GM19035 (cell line): ENCODE measurements around the gene AEN.
"Not testable (repeated sequence)": the region's sequence is repeated elsewhere in the genome, so short reads cannot be mapped to it uniquely, and the experiment has no call there.

Source experiments
- ATAC-seq: cut with Tn5 transposase; IDR thresholded peaks from one replicate; pipeline ENCODE4 v1.9.1; 2021; ENCODE audit not compliant: unreplicated experiment

The AEN gene

DNA sequence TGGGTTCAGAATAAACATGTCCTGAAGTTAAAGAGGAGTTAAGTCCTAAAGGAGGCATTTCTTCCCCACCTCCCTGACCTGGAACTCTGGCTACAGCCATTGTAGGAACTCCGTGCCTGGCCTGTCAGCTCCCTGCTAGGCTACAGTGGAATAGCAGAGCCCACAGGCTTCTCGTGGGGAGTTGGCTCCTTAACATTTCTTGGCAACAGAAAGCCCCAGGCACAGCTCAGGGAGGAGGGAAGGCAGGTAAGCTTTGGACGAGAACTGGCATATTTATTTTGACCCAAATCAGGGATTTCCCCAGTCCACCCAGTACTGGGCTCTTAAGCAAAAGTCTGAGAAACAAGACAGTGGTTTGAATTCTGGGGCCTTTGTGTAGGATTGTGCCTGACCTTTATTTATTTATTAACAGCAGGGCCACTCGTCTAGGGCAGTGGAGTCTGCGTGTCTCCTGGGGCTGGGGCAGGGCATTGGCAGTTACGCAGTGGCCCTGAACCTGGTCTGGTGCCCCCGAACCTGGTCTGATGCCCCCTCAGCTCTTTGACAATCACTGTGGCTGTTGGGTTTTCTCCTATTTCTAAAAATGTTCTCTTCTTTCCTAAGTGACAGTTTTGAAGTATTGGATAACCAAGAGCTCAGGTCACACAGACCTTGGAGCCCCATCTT lies 9.8 kb downstream of the AEN start:
- ATAC-seq: no peak

DNA sequence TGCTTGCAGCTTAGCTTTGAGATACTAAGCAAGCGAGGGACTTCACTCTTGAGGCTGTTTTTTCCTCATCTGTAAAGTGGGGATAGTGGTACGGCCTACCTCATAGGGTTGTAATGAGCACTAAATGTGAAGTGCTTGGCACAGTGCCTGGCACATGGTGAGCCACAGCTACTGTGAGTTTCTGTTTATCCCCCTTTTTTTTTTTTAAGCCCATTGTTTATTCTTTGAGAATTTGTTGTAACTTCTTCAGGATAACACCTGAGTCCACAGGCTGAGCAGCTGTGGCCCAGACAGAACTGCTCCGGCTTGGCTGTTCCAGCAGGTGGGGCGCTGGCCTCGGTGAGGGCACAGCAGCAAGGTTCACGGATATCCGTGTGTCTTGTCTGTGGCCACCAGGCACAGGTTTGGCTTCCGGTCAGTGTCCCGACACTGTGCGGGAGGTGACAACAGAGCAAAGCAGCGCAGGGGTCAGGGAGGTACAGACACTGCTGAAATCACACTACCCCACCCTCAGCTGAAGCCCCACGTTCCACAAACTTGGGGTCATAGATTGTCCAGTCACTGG lies 10.4 kb downstream of the AEN start:
- no peak for ATAC-seq

DNA sequence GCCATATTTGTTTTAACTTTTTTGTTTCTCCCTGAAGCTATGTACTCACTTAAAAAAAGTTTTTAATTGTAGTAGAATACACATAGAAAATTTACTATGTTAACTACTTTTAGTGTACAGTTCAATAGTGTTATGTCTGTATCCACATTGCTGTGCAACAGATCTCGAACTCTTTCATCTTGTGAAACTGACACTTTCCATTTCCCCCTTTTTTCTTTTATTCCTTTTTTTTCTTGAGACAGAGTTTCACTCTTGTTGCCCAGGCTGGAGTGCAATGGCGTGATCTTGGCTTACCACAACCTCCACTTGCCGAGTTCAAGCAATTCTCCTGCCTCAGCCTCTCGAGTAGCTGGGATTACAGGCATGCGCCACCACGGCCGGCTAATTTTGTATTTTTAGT lies 11.7 kb downstream of the AEN start:
- not testable (repeated sequence) for ATAC-seq

DNA sequence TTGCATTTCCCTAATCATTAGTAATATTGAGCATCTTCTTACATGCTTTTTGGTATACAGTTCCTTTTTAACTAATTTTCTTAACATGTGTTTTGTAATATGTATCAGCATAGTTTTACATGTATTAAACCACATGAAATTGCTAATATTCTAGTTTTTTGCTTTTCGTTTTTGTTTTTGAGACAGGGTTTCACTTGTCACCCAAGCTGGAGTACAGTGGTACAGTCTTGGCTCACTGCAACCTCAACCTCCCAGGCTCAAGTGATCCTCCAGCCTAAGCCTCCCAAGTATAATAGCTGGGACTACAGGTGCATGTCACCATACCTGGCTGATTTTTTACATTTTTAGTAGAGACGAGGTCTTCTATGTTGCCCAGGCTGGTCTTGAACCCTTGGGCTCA lies 13.3 kb downstream of the AEN start:
- ATAC-seq: no peak

DNA sequence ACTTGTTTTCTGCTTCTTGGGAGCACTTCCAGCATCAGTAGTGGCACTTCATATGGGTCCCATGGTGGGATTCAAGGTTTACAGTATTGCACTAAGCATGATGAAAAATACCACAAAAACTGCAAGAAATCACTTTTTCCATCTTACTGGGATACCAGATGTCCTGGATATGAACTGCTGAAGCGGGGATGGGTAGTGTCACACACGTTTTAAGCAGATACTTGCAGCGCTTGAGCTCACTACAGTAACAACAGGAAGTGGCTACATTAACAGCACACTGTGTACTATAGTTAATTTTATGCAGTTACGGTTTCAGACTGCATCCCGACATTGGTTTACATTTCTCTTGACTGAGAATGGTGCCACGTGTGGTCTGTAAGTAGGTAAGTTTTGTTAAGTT lies 14.2 kb downstream of the AEN start:
- peak; percentile 34 for ATAC-seq

DNA sequence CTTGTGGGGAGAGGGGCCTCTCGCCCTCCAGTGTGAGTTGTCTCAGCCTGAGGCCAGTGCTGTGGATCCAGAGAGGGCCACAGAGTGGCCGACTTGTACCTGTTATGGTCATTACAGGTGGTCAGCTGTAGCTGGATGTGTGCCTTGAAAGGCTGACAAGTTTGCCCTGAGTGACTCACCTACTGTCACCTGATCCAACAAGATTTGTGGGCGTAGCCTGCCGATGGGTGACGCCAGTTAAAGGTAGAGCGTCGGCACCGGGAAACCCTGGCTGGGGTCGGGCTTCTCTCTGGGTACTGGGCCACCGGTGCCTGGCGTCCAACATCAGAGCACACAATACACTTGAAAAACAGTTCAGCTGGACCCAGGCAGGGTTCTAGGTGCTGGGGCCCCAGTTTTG lies 14.9 kb downstream of the AEN start:
- ATAC-seq: no peak

DNA sequence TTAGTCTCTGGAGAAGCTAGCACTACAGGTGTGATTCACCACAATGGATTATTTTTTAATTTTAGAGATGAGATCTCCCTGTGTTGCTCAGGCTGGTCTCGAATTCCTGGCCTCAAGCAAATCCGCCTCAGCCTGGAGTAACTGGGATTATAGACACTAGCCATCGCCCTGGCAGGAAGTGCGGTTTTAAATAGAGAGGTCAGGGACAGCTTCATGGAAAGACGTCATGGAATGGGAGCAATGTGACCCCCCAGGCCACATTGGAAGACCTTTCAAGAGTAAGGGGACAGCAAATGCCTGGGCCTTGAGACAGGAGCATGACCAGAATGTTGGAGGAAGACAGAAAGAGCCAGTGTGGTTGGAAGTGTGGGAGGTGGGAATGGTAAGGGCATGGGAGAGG lies 15.5 kb downstream of the AEN start:
- ATAC-seq: no peak

DNA sequence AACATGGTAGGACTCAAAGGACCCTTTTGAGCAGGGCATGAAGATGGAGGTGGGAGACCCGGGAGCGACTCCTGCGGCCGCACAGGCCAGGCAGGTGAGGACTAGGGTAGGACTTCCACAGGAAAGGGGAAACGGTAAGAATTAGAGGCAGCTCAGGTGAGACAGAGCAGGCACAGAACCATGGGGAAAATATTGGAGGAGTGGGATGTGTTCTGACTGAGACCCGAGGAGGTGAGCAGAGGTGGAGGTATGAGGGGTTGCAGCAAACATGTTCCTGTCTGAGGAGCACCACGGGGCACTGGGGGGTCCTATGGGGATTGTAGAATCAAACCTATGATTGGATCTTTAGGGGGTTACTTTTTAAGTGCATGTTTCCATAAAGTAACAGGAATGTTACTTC lies 16.3 kb downstream of the AEN start:
- no peak for ATAC-seq

DNA sequence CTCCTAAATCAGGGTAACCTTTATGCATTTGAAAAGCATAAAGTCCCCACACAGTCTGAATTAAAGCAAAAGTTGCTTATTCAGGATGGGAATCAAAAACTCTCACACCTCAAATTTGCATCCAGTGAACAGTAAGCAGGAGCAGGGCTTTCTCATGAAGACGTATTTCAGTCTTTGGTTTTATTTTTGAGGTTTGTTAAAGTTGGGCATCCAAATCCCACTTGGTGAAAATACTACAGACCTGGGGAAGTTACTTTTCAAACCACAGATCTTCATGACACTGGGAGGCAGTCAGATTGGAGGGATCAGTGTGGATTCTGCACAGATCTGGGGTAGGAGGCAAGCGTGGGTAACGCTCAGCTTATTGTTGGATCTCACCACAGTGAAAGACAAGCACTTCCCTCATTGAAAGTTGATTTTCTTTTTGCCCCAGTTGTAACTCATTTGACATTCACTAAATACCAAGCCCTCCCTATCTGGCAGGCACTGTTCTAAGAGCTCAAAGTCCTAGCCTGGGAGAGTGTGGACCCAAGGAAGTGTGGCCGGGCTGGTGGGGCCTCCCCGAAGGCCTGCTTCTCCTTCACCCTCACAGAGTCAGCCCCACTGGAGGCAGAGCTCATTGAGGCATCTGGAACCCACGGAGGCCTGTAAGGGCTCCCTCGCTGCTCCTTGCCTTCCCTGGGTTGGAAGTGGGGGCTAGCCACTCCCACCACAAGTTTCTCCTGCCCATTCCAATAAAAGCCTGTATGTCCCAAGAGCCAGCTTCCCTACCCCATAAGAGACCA lies 16.9 kb downstream of the AEN start:
- no peak for ATAC-seq

DNA sequence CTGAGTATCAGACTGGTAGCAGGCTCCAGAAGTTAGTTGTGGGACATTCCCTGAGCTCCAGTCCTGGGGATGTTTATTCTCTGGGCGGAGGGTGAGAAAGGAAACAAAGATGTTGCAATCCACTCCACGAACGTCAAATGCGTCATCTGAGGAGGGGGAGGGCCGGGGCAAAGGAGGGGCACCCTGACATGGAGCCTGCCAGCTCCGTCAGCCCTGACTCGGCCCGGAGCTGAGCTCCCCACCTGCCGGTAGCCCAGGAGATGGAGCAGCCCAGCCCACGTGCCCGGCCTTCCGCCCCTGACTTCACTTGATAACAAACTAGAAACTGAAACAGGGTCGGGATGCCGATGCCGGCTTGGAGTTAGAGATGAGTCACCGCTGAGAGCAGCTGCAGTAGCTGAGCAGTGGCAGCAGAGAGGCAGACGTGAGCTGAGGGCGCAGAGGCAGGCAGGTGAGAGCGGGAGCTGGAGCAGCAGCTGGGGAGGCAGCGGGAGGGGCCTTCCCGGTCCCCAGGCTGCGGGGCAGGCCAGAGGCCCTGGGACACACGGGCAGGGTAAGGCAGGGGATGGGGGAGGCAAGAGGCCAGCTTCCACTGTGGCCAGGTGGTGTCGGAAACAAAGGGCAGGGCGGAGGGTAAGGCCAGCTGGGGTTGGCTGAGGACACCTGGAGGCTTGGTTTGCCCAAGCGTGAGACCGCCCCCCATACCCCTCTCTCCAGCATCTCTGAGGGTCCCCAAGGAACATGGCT lies 17.7 kb downstream of the AEN start, which contains the start of gene ISG20:
TSS of gene ISG20 (plus strand) at position 391 of the 747 bp plus-strand sequence. CDS start at position 742, 351 bp downstream.
- ATAC-seq: peak; percentile 67

DNA sequence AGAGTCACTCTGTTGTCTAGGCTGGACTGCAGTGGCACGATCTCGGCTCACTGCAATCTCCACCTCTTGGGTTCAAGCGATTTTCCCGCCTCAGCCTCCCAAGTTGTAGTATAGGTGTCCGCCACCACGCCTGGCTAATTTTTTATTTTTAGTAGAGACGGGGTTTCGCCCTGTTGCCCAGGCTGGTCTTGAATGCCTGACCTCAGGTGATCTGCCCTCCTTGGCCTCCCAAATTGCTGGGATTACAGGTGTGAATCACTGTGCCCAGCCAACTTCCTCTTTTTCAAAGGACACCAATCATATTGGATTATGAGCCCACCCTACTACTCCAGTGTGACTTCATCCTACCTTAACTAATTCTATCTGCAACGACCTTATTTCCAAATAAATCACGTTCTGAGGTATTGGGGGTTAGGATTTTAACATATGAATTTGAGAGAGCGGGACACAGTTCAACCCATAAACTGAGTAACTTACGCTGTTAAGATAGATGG lies 20.9 kb downstream of the AEN start:
- ATAC-seq: no peak

DNA sequence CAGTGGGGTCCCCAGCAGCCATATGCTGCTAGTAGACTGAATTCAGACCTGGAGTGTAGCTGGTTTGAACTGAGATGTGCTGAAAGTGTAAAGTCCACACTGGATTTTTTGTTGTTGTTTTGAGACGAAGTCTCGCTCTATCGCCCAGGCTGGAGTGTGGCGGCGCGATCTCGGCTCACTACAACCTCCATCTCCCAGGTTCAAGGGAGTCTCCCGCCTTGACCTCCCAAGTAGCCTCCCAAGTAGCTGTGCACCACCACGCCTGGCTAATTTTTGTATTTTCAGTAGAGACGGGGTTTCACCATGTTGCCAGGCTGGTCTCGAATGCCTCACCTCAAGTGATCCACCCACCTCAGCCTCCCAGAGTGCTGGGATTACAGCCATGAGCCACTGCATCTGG lies 21.4 kb downstream of the AEN start:
- ATAC-seq: not testable (repeated sequence)

DNA sequence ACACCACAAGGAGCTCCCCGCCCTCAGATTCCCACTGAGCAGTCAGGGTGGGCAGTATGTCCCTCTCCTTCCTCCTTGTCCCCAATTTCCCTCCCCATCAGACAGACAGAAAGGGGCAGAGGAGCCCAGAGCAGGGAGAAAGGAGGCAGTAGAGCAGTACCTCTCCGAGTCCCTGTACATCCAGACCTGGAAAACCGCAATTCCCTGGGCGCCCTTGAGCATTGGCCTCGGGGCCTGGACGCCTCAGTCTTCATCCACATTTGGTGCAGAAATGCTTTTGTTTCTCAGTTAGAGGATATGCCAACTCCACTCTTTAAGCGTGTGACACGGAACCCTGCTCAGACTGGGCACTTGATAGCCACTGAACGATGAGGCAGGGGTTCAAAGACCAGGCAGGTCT lies 23.6 kb downstream of the AEN start:
- ATAC-seq: no peak

DNA sequence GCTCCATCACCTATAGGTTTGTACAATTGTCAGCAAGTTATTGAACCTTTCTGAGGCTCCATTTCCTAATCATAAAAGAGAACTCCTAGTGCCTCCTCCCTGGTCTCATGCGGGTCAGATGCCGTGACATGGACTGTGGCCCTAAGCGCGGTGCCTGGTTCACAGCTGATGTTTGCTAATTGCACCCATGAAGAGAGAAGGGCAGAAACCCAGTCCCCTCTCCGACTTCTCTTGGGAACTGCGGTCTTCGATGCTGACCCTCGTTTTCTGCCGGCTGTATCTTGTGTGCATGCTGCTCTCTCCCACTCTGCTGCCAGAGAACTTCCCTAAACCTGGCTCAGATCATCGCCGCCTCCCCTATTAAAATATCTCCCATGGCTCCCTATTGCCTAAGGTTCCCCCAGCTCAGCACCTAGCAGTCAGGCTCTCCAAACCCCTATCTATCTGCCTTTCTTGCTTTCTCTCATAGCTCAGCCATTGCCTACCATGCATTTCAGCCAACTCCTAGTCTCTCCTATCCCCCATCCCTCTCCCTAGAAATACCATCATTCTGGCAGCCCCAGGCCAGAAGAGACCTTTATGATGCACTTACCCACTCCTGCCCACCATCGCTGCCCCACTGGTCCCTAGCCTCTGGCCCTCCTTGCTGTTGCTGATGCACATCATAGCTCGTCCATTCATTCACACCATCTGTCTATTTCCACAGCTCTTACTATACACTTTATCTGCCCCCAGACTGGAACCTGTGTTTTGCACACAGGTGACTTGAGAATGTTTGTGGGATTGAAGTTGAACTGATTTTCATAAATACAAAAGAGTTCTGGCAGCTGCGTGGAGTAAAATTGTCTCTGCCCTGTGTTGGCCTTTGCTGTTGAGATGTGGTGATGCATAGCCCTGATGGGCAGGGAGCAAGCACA lies 24.3 kb downstream of the AEN start:
- ATAC-seq: no peak

DNA sequence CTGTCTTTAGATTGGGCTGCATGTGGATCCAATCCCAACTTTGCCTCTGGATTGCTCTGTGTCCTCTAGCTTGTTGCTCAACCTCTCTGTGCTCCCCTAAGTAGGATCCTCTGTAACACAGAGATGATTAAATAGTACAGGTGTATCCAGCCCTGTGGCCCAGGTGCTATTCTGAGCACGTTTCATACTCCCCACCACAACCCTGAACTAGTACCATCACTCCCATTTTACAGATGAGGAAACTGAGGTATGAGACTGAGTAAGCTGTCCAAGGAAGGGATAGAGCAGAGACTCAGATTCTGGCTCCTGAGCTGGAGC lies 24.9 kb downstream of the AEN start:
- no peak for ATAC-seq

DNA sequence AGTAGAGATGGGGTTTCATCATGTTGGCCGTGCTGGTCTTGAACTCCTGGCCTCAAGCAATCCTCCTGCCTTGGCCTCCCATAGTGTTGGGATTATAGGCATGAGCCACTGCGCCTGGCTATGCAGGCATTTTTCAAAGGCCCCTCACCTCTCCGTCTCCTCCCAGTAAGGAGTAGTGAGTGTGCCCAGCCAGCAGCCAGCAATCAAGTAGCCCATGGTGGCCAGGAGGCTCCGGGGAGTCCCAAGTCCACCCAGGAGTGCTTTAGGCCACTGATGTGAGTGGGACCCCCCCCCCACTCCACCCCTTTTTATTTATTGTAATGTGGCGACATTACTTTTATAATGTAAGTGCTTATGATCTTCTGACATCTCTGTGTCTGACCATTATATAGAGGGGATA lies 25.8 kb downstream of the AEN start:
- ATAC-seq: no peak

DNA sequence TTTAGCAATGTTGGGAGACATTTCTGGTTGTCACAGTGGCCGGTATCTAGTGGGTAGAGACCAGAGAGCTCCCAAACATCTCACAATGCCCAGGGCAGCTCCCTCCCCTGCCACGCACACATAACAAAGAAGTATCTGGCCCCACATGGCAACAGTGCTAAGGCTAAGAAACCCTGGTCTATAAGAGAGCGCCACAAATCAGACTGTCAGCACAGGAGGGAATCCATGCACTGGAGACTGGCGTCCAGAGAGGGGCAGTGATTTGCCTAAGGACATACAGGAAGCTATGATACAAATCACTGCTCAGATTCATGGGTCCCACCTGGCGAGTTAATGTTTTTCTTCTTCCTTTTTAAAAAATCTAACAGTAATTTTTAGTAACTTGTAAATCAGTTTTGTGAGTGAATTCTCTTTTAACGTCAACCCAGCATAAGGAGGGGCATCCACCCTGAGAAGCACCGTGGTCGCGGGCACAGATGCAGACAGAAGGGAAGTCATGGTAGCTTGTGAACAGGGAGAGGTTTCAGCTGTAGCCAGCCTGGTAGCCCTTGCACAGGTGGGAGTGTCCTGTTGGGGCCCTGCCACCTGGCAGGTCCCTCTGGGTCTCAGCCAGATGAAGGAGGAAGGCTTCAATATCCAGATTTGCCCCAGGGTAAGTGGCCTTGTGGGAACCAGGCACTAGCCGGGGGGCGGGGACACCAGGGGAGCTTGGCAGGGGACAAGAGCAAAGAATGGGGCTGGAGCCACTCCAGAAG lies 26.4 kb downstream of the AEN start:
- ATAC-seq: no peak

DNA sequence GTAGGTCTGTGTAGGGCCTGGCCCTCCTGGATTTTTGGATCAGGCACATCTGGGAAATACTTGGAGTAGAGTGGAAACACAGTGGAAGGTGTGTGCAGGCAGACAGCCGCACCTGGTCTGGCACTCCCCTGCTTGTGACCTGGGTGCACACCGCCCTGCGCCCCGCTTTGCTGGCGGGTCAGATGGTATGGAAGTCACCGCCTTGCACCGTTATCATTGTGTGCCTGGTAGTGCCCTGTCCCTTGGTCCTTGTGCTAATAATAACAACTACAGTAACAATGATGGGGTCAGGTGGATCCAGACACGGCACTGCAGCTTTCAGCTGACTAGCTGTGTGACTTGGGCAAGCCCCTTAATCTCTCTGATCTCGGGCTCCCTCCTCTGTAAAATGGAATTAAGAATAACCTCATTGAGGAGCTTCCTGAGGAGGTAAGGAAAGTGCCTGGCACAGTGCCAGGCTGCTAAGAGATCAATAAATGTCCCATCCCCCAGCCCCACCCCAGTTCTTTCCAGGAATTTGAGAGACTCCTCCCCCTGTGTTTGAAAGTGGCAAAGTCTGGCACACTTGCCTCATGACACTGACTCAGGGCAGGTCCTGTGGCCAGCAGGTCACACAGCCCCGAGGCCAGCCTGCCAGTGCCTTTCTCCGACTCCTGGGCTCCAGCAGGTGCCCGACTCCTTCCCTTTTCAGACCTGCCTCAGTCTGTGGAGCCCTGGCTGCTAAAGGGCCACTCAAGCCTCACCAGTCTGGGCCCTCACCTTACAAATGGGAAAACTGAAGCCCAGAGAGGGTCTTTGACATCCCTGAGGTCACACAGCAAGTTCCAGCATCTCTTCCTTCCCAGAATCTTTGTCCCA lies 27.4 kb downstream of the AEN start:
- ATAC-seq: no peak

DNA sequence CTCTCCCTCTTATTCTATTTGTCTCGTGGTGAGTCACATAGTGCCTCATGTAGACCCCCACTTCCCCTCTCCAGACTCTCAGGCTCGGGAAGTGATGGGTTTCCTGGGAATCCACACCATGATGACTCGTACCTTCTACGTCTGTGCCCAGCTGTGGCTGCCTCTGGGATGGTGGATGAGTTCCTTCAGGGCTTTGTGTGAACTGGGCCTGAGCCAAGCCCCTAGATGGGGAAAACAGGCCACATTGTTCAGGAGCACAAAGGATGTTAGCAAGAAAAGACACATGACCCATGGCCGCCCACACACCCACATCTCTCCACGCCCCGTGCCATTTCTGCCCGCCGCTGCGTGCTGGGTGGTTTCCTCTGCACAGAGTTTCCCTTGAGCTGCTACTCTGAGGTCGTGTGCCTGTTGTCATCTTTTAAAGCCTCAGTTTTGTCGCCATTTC lies 28.2 kb downstream of the AEN start:
- ATAC-seq: no peak
